AG04450 (cell line): Measurements from ENCODE around the gene EPGN. TPM values are rescaled to one million over a fixed set of nuclear protein-coding genes. Genes with fewer than 3 reads are reported as not detected.
A peak's percentile ranks its signal among the peaks of the same experiment; 100 is the strongest.

ENCODE experiments used
- CTCF ChIA-PET: fragments of 300-600, 350-600 bp; formaldehyde crosslinking; extraction: SDS; loops from one replicate; lab custom pipeline; 2022; ENCODE audit warnings: antibody characterized with exemption, inconsistent platforms; lab: Charles Lee
- POLR2A ChIA-PET: fragments of 350-600 bp; formaldehyde crosslinking; extraction: SDS; loops from one replicate; lab custom pipeline; 2021; ENCODE audit warnings: antibody characterized with exemption, inconsistent platforms; lab: Yijun Ruan, JAX
- DNase-seq: peaks from one replicate; pipeline ENCODE4 v3.0.0-alpha.2; 2011; ENCODE audit warnings: low read depth, low spot score
- H3K27ac ChIP-seq: one replicate; pipeline ENCODE4 v1.5.1; 2012; ENCODE audit warnings: low read depth, low read length, control low read depth
- H3K27me3 ChIP-seq: one replicate; pipeline ENCODE4 v1.6.0; 2012; ENCODE audit warnings: low read length; ENCODE audit not compliant: control insufficient read depth, insufficient read depth
- H3K4me3 ChIP-seq: 2 replicates; pipeline ENCODE4 v1.5.1; 2011; ENCODE audit warnings: mild to moderate bottlenecking, low read depth, low read length, control low read depth
- H3K9me3 ChIP-seq: 2 replicates; pipeline ENCODE4 v1.5.1; 2012; ENCODE audit warnings: low read length; ENCODE audit not compliant: control insufficient read depth, insufficient read depth
- CTCF ChIP-seq: IDR thresholded peaks from 2 replicates; pipeline ENCODE4 v1.5.1; 2011; ENCODE audit warnings: low read depth, low read length, control low read depth, inconsistent platforms
- polyA plus RNA-seq: library from polyadenylated mRNA; depleted of rRNA; stranded (reverse); fragments of >200 nt; gene quantifications from 2 replicates; pipeline ENCODE4 v1.2.3, GENCODE V29; 2011

Gene EPGN
- polyA plus RNA-seq, 1 experiment = not detected

- DNase-seq = no peak
- no peaks in the 10 kb centered on the region for H3K27me3 ChIP-seq
- no peaks in the 10 kb centered on the region for H3K9me3 ChIP-seq
- no peak for TF ChIP-seq CTCF
- H3K4me3 ChIP-seq = no peak overlapping the region
- H3K27ac ChIP-seq = no peak overlapping the region
- ChIA-PET POLR2A (no interaction called here), CTCF (interaction anchor here (4.9 to 13.1 kb wide), 3 partner anchors 89 to 355 kb away, joined by 19 to 365 read pairs (median 76); no protein-coding TSS in a partner anchor)
Observed at GRCh38 chr4:74318276-74318675, 10.0 kb downstream of the EPGN start.

GRCh38 chr4:74319470-74319869, 11.2 kb downstream of the EPGN start:
- Histone ChIP-seq H3K27ac (no peak overlapping the region), H3K4me3 (no peak overlapping the region), H3K9me3 (no peaks in the 10 kb centered on the region), H3K27me3 (no peaks in the 10 kb centered on the region)
- no peak for DNase-seq
- no peak for TF ChIP-seq CTCF
- POLR2A ChIA-PET = no interaction called here
- CTCF ChIA-PET = interaction anchor here (0.5 to 13.1 kb wide), 24 partner anchors 10 to 1175 kb away, joined by 3 to 365 read pairs (median 4); partner anchors contain the start of gene EREG

- CTCF ChIA-PET = interaction anchor here (0.6 to 13.1 kb wide), 41 partner anchors 9 to 1174 kb away, joined by 3 to 365 read pairs (median 4); partner anchors contain the start of genes BTC and EPGN
- Histone ChIP-seq H3K27me3 (no peaks in the 10 kb centered on the region), H3K4me3 (no peak overlapping the region), H3K27ac (no peak overlapping the region), H3K9me3 (no peaks in the 10 kb centered on the region)
- peak; percentile 69 for TF ChIP-seq CTCF
- DNase-seq = peak; percentile 46
- POLR2A ChIA-PET = no interaction called here
Observed at GRCh38 chr4:74320559-74321118, 12.4 kb downstream of the EPGN start.

- POLR2A ChIA-PET = no interaction called here
- no peak for TF ChIP-seq CTCF
- Histone ChIP-seq H3K27me3 (no peaks in the 10 kb centered on the region), H3K27ac (no peak overlapping the region), H3K9me3 (no peaks in the 10 kb centered on the region), H3K4me3 (no peak overlapping the region)
- no peak for DNase-seq
- CTCF ChIA-PET = interaction anchor here (0.6 to 13.1 kb wide), 10 partner anchors 10 to 552 kb away, joined by 3 to 365 read pairs (median 4); no protein-coding TSS in a partner anchor
Observed at GRCh38 chr4:74322301-74322700, 14.0 kb downstream of the EPGN start.

- POLR2A ChIA-PET = no interaction called here
- TF ChIP-seq CTCF = no peak
- no peaks in the 10 kb centered on the region for H3K9me3 ChIP-seq
- no peak for DNase-seq
- no peak overlapping the region for H3K4me3 ChIP-seq
- H3K27ac ChIP-seq = no peak overlapping the region
- no peaks in the 10 kb centered on the region for H3K27me3 ChIP-seq
- CTCF ChIA-PET = interaction anchor here (1.1 to 13.1 kb wide), 2 partner anchors 95 to 350 kb away, joined by 4 to 365 read pairs; no protein-coding TSS in a partner anchor
Observed at GRCh38 chr4:74323663-74324062, 15.4 kb downstream of the EPGN start.
